NCI-H2081 (cell line): Measurements from ENCODE around the gene PRAMEF26.
"Not testable (repeated sequence)": the region's sequence is repeated elsewhere in the genome, so short reads cannot be mapped to it uniquely, and the experiment has no call there.

Experiments used
- DNase-seq, 2 experiments: peaks; one replicate each; lab custom pipeline; 2025; lab: John Stamatoyannopoulos, UW

The PRAMEF26 gene

GRCh38 chr1:13155909-13156308, at the start of gene PRAMEF26:
TSS of gene PRAMEF26 (minus strand) at chr1:13156009. CDS start at chr1:13153095, 2,914 bp downstream.
- DNase-seq, result not testable (repeated sequence)

GRCh38 chr1:13201309-13201708, 45.5 kb upstream of the PRAMEF26 start, which contains the start of gene PRAMEF13:
TSS of gene PRAMEF13 (minus strand) at chr1:13201409. CDS start at chr1:13199589, 1,820 bp downstream.
- DNase-seq, result not testable (repeated sequence)

GRCh38 chr1:13171548-13171947, 15.7 kb upstream of the PRAMEF26 start, which contains the start of gene PRAMEF9:
TSS of gene PRAMEF9 (plus strand) at chr1:13171848. CDS start at chr1:13175281, 3,433 bp downstream.
- not testable (repeated sequence) for DNase-seq

GRCh38 chr1:13165531-13165930, 9.7 kb upstream of the PRAMEF26 start, which contains the start of gene HNRNPCL4:
TSS of gene HNRNPCL4 (minus strand) at chr1:13165631. CDS start at chr1:13165467, 164 bp downstream.
- DNase-seq, result not testable (repeated sequence)

- not testable (repeated sequence) for DNase-seq
Observed at GRCh38 chr1:13116754-13117153, 39.1 kb downstream of the PRAMEF26 start, which contains the start of gene HNRNPCL2. TSS of gene HNRNPCL2 (minus strand) at chr1:13116854. CDS start at chr1:13116400, 454 bp downstream.
